ENCODE results near the gene ABCB7. TPM values are rescaled to one million over a fixed set of nuclear protein-coding genes. Genes with fewer than 3 reads are reported as not detected.
"Not testable (repeated sequence)": the region's sequence is repeated elsewhere in the genome, so short reads cannot be mapped to it uniquely, and the experiment has no call there.

The ABCB7 gene
- total RNA-seq, 1 experiment from 2014 or later, result 35.8 TPM

GRCh38 chrX:75107863-75108509 lies 48.1 kb downstream of the ABCB7 start:
- no peak for DNase-seq (ENCODE audit: extremely low read depth, low read depth)

- no peak for DNase-seq (ENCODE audit: extremely low read depth, low read depth)
Observed at GRCh38 chrX:75106772-75107171, 49.3 kb downstream of the ABCB7 start.

- no peak for DNase-seq (ENCODE audit: extremely low read depth, low read depth)
Observed at GRCh38 chrX:75096331-75096730, 59.8 kb downstream of the ABCB7 start.

GRCh38 chrX:75086731-75087195 lies 69.3 kb downstream of the ABCB7 start:
- DNase-seq (ENCODE audit: extremely low read depth, low read depth), result no peak

- no peak for DNase-seq (ENCODE audit: extremely low read depth, low read depth)
Observed at GRCh38 chrX:75084757-75085156, 71.3 kb downstream of the ABCB7 start.

GRCh38 chrX:75076429-75076828 lies 79.7 kb downstream of the ABCB7 start:
- DNase-seq (ENCODE audit: extremely low read depth, low read depth), result no peak

- no peak for DNase-seq (ENCODE audit: extremely low read depth, low read depth)
Observed at GRCh38 chrX:75074475-75074874, 81.6 kb downstream of the ABCB7 start.

DNA sequence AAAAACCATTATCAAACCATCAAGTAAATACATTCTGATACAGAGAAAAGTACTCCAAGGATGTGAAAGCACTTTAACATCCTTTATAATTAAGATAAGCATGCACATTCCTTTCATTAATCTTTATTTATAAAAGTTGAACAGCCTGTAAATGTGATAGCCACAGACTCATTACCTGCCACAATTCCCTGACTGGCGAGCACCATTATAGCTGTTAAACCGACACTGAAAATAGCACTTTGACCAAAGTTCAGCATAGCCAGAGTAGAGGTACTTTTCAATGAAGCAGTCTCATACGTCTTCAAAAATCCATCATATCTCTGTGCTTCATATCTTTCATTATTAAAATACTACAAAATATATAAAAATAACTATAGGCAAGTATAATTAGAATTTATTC lies 84.7 kb downstream of the ABCB7 start:
- DNase-seq (ENCODE audit: extremely low read depth, low read depth), result no peak

- DNase-seq (ENCODE audit: extremely low read depth, low read depth), result no peak
Observed at GRCh38 chrX:75067931-75068330, 88.2 kb downstream of the ABCB7 start.

- no peak for DNase-seq (ENCODE audit: extremely low read depth, low read depth)
Observed at GRCh38 chrX:75061701-75062100, 94.4 kb downstream of the ABCB7 start.

GRCh38 chrX:75051047-75051446 lies 105.0 kb downstream of the ABCB7 start:
- no peak for DNase-seq (ENCODE audit: extremely low read depth, low read depth)

GRCh38 chrX:75045369-75045768 lies 110.7 kb downstream of the ABCB7 start:
- no peak for DNase-seq (ENCODE audit: extremely low read depth, low read depth)

- DNase-seq (ENCODE audit: extremely low read depth, low read depth), result not testable (repeated sequence)
Observed at GRCh38 chrX:75044142-75044541, 111.9 kb downstream of the ABCB7 start.

GRCh38 chrX:75038925-75039324 lies 117.2 kb downstream of the ABCB7 start:
- no peak for DNase-seq (ENCODE audit: extremely low read depth, low read depth)

Small RNA genes within 50 kb of the gene (small RNA-seq; reads per million reads assigned to genes)
- gene BUD31P2 (0 reads per million in 2 experiments), gene RNU6-562P (0 reads per million in 2 experiments)

Other genes with a start within 250 kb of the ABCB7 start
- gene NEXMIF, start 230.8 kb downstream of the ABCB7 start, total RNA-seq (2014; rRNA removed; shearing (Covaris generic)), result 0.29 and 0.35 TPM in 2 replicates
- gene UPRT, start 117.8 kb upstream of the ABCB7 start, total RNA-seq (2014; rRNA removed; shearing (Covaris generic)), result 11.3 and 12.0 TPM in 2 replicates

Data from NCI-H460 (cell line).